Naive B cell (primary cell): Measurements from ENCODE around the gene HYDIN. TPM values are rescaled to one million over a fixed set of nuclear protein-coding genes. Genes with fewer than 3 reads are reported as not detected.

Experiments used
- ATAC-seq, 2 donors: fragments of 150-1000 bp; cut with Tn5 transposase; 2 replicates each; pipeline ENCODE4 v1.10.0; 2021; ENCODE audit warnings: low read depth in 2 of 2, mild to moderate bottlenecking in 2 of 2, moderate library complexity in 2 of 2
- DNase-seq: peaks from one replicate; pipeline ENCODE4 v3.0.0; 2022
- H3K27ac Mint-ChIP-seq, 6 donors: one replicate each; pipeline ENCODE4 v1.8.0; 2020 to 2022; ENCODE audit warnings: mild to moderate bottlenecking in 6 of 6, mixed read lengths in 6 of 6, moderate library complexity in 5 of 6, inconsistent platforms in 2 of 6
- H3K27me3 Mint-ChIP-seq, 3 donors: one replicate each; pipeline ENCODE4 v1.8.0; 2021 to 2022; ENCODE audit warnings: mixed read lengths in 3 of 3, mild to moderate bottlenecking in 1 of 3
- H3K36me3 Mint-ChIP-seq, 2 donors: one replicate each; pipeline ENCODE4 v1.8.0; 2020 to 2022; ENCODE audit warnings: mixed read lengths in 2 of 2, inconsistent platforms in 1 of 2, mild to moderate bottlenecking in 1 of 2
- H3K4me1 Mint-ChIP-seq, 3 donors: one replicate each; pipeline ENCODE4 v1.8.0; 2020 to 2022; ENCODE audit warnings: mixed read lengths in 3 of 3, inconsistent platforms in 1 of 3, mild to moderate bottlenecking in 1 of 3, moderate library complexity in 1 of 3
- H3K4me3 Mint-ChIP-seq, 8 donors: one replicate each; pipeline ENCODE4 v1.8.0; 2020 to 2022; ENCODE audit warnings: mild to moderate bottlenecking in 8 of 8, mixed read lengths in 8 of 8, moderate library complexity in 8 of 8, inconsistent platforms in 2 of 8
- H3K9me3 Mint-ChIP-seq, 7 donors: one replicate each; pipeline ENCODE4 v1.8.0; 2020 to 2022; ENCODE audit warnings: mixed read lengths in 7 of 7, mild to moderate bottlenecking in 5 of 7, inconsistent platforms in 2 of 7, moderate library complexity in 1 of 7
- polyA plus RNA-seq, 6 donors: library from polyadenylated mRNA; unstranded; fragments of 300-500 nt; fragmentation: Illumina TruSeq; gene quantifications; one replicate each; pipeline ENCODE4 v1.2.3, GENCODE V29; 2021; ENCODE audit warnings: low read depth in 6 of 6

Gene HYDIN
- polyA plus RNA-seq, 6 donors from 2014 or later: 0.23 TPM; not detected in 5

DNA sequence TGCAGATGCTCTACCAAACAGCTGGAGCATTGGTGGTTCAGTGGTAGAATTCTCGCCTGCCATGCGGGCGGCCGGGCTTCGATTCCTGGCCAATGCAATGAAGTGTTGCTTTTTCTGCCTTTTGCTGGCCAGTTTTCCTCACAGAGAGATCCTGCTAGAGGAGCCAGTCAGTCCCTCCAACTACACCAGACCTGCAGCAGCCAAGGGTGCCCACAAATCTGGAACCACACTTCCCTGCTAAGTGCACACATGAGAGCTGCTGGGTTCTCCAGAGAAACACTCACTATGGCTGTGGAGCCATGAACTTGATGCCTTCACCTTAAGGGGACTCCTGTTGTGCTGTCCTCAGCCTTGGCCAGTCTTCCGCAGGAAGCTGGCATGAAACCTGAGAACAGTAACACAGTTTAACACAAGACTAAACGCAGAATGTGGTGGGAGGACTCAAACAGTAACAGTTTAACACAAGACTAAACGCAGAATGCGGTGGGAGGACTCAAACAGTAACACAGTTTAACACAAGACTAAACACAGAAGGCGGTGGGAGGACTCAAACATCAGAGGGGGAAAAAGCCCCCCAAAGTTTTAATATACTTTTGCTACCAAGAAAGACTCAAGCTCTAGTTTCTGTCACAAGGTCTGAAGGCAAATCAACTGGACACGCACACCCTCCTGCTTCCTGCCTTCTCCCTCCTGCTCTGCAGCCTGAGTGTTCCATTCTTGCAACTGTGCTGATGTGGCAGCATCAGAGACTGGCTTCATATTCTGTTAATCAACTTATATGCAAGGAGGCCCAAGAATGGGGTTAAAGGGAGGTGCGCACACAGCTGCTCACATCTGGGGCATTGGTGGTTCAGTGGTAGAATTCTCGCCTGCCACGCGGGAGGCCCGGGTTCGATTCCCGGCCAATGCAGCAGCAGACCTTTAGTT, 441.6 kb downstream of the HYDIN start:
- Mint-ChIP-seq H3K4me1 (peaks cover 26 to 37% (median 35%) of the 10 kb centered on the region in 3 donors), H3K27me3 (no peaks in the 10 kb centered on the region), H3K27ac (no peak overlapping the region), H3K9me3 (no peaks in the 10 kb centered on the region), H3K4me3 (peak overlapping the region in 1 of 8 donors; percentile 31), H3K36me3 (peaks cover 10 to 13% of the 10 kb centered on the region in 2 donors)
- ATAC-seq: no peak
- no peak for DNase-seq

DNA sequence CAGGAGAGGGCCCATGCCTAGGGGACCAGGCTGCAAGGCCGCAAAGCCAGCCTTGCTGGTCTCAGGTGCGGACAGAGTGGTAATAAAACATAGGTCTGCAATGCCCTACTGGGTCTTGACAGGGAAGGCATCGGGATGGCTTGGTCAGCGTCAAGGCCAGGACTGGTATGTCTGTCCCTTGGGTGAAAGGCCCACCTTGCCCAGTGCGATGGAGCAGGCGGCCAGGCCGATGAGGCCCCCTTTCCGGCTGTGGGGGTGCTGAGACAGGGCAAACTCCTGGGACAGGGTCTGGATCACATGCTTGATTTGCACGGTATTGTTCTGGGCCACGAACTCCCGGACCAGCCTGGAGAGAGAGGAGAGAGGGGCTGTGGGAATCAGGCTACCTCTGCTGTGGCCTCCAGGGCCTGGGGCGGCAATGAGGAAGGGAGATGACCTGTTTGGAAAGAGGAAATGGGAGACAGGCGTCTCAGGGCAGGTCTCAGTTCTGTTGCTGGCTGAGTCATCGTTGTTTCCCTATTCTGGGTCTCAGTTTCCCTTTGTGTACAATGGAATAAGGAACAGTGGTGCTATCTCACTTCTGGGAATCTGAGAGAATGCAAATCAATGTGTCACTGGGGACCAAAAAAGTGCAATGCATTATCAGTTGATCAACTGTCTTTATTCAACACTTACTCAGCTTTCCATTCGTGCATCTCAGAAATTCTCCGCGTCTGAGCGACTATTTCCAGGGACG, 444.3 kb downstream of the HYDIN start:
- H3K9me3 Mint-ChIP-seq: no peaks in the 10 kb centered on the region
- no peaks in the 10 kb centered on the region for H3K27me3 Mint-ChIP-seq
- no peak overlapping the region for H3K27ac Mint-ChIP-seq
- peaks cover 7 to 28% (median 24%) of the 10 kb centered on the region in 3 donors for H3K4me1 Mint-ChIP-seq
- peaks cover 19 to 31% of the 10 kb centered on the region in 2 donors for H3K36me3 Mint-ChIP-seq
- DNase-seq (no peak), ATAC-seq (no peak)
- H3K4me3 Mint-ChIP-seq: no peak overlapping the region

GRCh38 chr16:70784692-70785555, 445.6 kb downstream of the HYDIN start:
- H3K9me3 Mint-ChIP-seq: no peaks in the 10 kb centered on the region
- no peaks in the 10 kb centered on the region for H3K27me3 Mint-ChIP-seq
- peaks cover 1 to 26% (median 16%) of the 10 kb centered on the region in 3 donors for H3K4me1 Mint-ChIP-seq
- H3K4me3 Mint-ChIP-seq: no peak overlapping the region
- ATAC-seq (no peak), DNase-seq (no peak)
- H3K27ac Mint-ChIP-seq: peak overlapping the region in 2 of 6 donors; percentile 22 to 69
- H3K36me3 Mint-ChIP-seq: peaks cover 24 to 31% of the 10 kb centered on the region in 2 donors

DNA sequence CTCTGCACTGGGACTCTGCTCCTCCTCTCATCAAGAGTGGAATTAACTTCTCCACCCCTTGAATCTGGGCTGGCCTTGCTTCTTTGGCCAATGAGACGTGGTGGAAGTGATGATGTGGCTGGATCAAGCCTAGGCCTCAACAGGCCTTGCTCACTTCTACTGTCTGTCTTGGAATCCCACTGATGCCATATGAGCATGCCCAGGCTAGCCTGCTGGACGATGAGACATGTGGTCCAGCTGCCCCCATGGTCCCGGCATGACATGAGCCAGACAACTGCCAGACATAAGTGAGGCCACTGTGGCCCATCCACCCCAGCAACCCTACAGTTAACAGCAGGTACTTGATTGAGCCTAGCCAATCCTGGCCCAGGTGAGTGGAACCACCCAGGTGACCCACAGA, 448.3 kb downstream of the HYDIN start:
- Mint-ChIP-seq H3K4me3 (no peak overlapping the region), H3K9me3 (no peaks in the 10 kb centered on the region), H3K27ac (no peak overlapping the region), H3K27me3 (no peaks in the 10 kb centered on the region), H3K36me3 (peaks cover 34 to 37% of the 10 kb centered on the region in 2 donors), H3K4me1 (peaks cover 0 to 7% (median 6%) of the 10 kb centered on the region in 3 donors)
- no peak for DNase-seq
- ATAC-seq: no peak

DNA sequence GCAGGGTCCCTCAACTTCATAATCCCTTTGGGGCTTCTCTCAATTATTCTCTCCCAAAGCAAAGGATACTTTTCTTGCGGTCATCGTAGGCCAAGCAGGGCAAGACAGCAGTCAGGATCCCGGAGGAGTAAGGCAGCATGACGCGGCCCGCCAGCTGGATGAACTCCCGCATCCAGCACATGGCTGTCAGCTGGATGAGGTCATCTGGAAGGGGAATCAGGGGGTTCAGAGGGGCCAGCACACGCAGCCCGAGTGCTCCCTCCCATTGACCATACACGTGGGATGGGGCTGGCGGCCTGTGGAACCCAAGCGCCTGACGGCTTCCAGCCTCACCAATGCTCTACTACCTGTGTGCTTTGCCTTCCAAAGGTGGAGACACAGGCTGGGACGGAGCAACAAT, 448.7 kb downstream of the HYDIN start:
- Mint-ChIP-seq H3K4me1 (peaks cover 0 to 3% (median 2%) of the 10 kb centered on the region in 3 donors), H3K4me3 (no peak overlapping the region)

DNA sequence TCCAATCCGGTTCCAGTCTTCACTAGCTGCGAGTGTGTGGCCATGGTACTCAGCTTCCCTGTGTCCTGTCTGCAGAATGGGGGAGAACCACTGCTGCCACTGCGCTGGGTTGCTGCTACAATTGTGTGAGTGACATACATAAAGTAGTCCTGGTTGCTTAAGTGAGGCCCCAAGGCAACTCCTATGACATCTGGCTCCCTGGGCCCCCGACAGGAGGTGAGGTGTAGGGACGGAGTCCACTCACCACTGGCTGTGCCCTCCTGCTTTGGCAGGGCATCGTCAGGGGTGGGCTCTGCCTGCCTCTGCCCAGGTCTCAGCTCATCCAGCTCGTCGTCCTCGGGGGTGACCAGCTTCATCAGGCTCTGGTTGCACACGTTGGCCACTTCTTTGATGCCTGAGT, 450.0 kb downstream of the HYDIN start:
- no peak overlapping the region for H3K4me3 Mint-ChIP-seq
- DNase-seq (no peak), ATAC-seq (no peak)
- H3K36me3 Mint-ChIP-seq: peaks cover 35 to 39% of the 10 kb centered on the region in 2 donors
- H3K27ac Mint-ChIP-seq: peak overlapping the region in 2 of 6 donors; percentile 6 to 49
- H3K4me1 Mint-ChIP-seq: no peaks in the 10 kb centered on the region
- no peaks in the 10 kb centered on the region for H3K27me3 Mint-ChIP-seq
- no peaks in the 10 kb centered on the region for H3K9me3 Mint-ChIP-seq

More for the DNA sequence above, 448.7 kb downstream of the HYDIN start:
- no peaks in the 10 kb centered on the region for H3K27me3 Mint-ChIP-seq
- H3K36me3 Mint-ChIP-seq: peaks cover 35 to 39% of the 10 kb centered on the region in 2 donors
- ATAC-seq (no peak), DNase-seq (no peak)
- no peak overlapping the region for H3K27ac Mint-ChIP-seq
- no peaks in the 10 kb centered on the region for H3K9me3 Mint-ChIP-seq

- H3K27ac Mint-ChIP-seq: no peak overlapping the region
- ATAC-seq: no peak
- H3K4me1 Mint-ChIP-seq: no peaks in the 10 kb centered on the region
- H3K9me3 Mint-ChIP-seq: no peaks in the 10 kb centered on the region
- no peak for DNase-seq
- H3K4me3 Mint-ChIP-seq: no peak overlapping the region
- no peaks in the 10 kb centered on the region for H3K27me3 Mint-ChIP-seq
- H3K36me3 Mint-ChIP-seq: peaks cover 26 to 33% of the 10 kb centered on the region in 2 donors
Observed at GRCh38 chr16:70779361-70779760, 451.2 kb downstream of the HYDIN start.

DNA sequence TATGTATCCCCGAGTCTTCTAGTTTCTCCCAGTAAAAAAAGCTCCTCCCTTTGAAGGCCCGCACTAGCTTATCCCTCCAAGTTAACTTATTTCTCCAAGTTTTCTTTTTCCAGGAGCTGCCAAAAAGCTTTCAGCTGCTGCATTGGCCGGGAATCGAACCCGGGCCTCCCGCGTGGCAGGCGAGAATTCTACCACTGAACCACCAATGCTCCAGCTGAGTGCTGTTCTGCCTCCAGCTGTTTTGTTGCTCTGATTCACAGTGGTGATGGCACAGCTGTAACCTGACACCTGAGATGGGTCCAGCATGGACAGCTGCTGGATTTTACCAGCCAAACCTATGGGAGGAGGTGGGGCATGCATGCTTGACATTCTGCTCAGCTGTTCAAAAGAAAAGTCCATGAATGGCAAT, 451.6 kb downstream of the HYDIN start:
- Mint-ChIP-seq H3K4me3 (no peak overlapping the region), H3K27ac (no peak overlapping the region), H3K36me3 (peaks cover 21 to 29% of the 10 kb centered on the region in 2 donors), H3K9me3 (no peaks in the 10 kb centered on the region), H3K27me3 (no peaks in the 10 kb centered on the region), H3K4me1 (no peaks in the 10 kb centered on the region)
- DNase-seq (no peak), ATAC-seq (no peak)

- no peak for ATAC-seq
- Mint-ChIP-seq H3K27ac (no peak overlapping the region), H3K36me3 (peaks cover 20 to 25% of the 10 kb centered on the region in 2 donors), H3K9me3 (no peaks in the 10 kb centered on the region), H3K27me3 (no peaks in the 10 kb centered on the region), H3K4me3 (no peak overlapping the region), H3K4me1 (no peaks in the 10 kb centered on the region)
- DNase-seq: no peak
Observed at GRCh38 chr16:70777973-70778406, 452.5 kb downstream of the HYDIN start.

DNA sequence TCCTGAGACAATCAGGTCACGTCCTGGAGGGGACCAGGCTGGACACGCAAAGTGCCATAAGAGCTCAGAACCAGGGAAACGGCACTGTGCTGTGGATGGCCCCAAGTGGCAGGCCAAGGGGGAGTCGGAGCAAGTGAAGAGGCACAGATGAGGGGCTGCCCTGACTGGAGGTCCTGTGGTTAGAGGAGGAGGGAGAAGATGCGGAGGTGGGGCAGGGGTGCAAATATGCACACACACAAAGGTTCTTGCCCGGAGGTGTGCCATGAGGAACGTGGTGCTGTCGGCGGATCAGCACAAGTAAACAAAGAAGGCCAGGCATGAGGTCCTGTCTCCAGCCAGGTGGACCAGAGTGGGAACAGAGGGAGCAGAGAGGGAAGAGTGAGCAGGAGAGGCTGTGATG, 453.0 kb downstream of the HYDIN start:
- Mint-ChIP-seq H3K4me1 (no peaks in the 10 kb centered on the region), H3K9me3 (no peaks in the 10 kb centered on the region), H3K27ac (peak overlapping the region in 1 of 6 donors; percentile 68), H3K36me3 (peaks cover 20 to 29% of the 10 kb centered on the region in 2 donors), H3K4me3 (peak overlapping the region in 1 of 8 donors; percentile 59), H3K27me3 (no peaks in the 10 kb centered on the region)
- no peak for ATAC-seq
- DNase-seq: no peak

- Mint-ChIP-seq H3K9me3 (no peaks in the 10 kb centered on the region), H3K27ac (peak overlapping the region in 3 of 6 donors; percentile 62 to 72 (median 63)), H3K27me3 (no peaks in the 10 kb centered on the region), H3K36me3 (peaks cover 21 to 23% of the 10 kb centered on the region in 2 donors), H3K4me1 (no peaks in the 10 kb centered on the region), H3K4me3 (no peak overlapping the region)
- ATAC-seq (no peak), DNase-seq (no peak)
Observed at GRCh38 chr16:70775399-70775798, 455.1 kb downstream of the HYDIN start.

DNA sequence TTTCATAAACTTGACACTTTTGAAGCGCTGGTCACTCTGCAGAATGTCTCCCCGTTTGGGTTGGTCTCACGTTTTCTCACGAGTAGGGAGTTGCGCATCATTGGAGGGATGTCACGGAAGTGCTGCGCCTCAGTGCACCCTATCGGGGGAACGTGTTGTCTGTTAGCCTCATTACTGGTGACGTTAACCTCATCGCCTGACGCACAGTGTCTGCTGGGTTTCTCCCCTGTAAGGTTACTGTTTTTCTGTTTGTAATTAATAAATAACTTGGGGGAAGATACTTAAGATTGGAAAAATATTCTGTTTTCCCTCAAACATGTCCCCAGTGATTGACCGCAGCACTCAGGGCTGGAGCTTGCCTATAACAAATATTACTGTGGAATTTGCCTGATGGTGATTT, 456.3 kb downstream of the HYDIN start:
- Mint-ChIP-seq H3K4me1 (no peaks in the 10 kb centered on the region), H3K9me3 (no peaks in the 10 kb centered on the region), H3K4me3 (no peak overlapping the region), H3K36me3 (peaks cover 21 to 23% of the 10 kb centered on the region in 2 donors), H3K27me3 (no peaks in the 10 kb centered on the region), H3K27ac (no peak overlapping the region)
- DNase-seq (no peak), ATAC-seq (no peak)

DNA sequence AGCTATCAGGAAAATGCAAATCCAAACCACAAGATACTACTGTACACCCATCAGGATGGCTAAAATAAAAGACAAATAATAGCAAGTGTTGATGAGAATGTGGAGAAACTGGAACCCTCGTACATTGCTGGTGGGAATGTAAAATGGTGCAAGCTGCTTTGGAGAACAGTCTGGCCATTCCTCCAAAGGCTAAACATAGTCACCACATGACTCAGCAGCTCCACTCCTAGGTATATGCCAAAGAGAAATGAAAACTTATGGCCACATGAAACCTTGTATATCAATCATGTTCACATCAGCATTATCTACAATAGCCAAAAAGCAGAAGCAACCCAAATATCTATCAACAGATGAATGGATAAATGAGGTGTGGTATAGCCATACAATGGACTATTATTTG, 458.0 kb downstream of the HYDIN start:
- ATAC-seq: no peak
- H3K4me3 Mint-ChIP-seq: no peak overlapping the region
- H3K4me1 Mint-ChIP-seq: no peaks in the 10 kb centered on the region
- H3K36me3 Mint-ChIP-seq: peaks cover 13 to 20% of the 10 kb centered on the region in 2 donors
- H3K27ac Mint-ChIP-seq: no peak overlapping the region
- H3K9me3 Mint-ChIP-seq: no peaks in the 10 kb centered on the region
- no peaks in the 10 kb centered on the region for H3K27me3 Mint-ChIP-seq
- DNase-seq: no peak
